Limb (tissue), 2 donors: Measurements from ENCODE around the gene USF2.
A peak's percentile ranks its signal among the peaks of the same experiment; 100 is the strongest.

Experiments used
- DNase-seq, 2 donors: peaks; one replicate each; pipeline ENCODE4 v3.0.0-alpha.2; 2016; ENCODE audit errors: extremely low spot score in 2 of 2

Gene USF2

GRCh38 chr19:35265126-35265899 is 3.4 kb upstream of the USF2 start:
- peak in 1 of 2 donors; percentile 31 for DNase-seq

DNA sequence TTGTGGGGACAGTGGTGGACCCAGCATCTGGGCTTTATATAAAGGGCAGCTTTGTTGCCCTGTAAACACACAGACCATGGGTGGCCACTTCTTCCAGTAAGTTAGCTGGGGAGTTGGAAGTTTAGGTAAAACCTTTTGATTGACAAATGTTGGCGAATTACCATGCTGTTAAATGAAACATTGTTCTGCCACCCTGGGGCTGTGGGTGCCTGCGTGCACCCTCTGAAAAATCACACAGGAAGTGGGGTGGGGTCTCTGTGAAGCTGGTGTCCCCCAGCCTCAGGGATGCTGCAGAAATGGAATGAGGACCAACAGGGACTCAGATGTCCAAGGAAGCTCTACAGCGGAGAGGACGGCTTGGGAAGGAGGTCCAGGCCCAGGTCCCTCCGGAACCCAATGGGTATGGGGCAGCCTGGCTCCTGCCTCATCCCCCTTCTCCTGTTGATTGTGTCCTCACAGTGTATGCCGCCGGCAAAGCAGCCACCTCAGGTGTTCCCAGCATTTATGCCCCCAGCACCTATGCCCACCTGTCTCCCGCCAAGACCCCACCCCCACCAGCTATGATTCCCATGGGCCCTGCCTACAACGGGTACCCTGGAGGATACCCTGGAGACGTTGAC is 2.8 kb upstream of the USF2 start:
- no peak for DNase-seq

DNA sequence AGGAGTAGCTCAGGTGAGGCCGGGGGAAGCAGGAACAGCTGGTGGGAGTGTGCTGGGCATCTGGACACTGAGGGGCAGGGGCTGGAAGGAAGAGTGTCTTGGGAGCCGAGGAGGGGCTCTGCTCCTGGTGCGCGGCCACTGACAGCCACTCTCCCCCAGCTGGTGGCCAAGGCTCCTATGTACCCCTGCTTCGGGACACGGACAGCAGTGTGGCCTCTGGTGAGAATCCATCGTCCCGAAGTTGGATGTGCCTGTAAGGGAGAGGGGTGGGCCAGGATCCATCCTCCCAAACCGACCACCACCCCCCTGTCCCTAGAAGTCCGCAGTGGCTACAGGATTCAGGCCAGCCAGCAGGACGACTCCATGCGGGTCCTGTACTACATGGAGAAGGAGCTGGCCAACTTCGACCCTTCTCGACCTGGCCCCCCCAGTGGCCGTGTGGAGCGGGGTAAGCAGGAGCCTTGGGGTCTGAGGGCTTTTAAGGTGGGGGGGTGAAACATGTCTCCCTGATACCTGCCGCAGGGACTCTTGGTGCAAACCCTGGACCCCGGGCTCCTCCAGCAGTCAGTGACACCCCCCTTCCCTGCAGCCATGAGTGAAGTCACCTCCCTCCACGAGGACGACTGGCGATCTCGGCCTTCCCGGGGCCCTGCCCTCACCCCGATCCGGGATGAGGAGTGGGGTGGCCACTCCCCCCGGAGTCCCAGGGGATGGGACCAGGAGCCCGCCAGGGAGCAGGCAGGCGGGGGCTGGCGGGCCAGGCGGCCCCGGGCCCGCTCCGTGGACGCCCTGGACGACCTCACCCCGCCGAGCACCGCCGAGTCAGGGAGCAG is 2.0 kb upstream of the USF2 start:
- DNase-seq = peak in 1 of 2 donors; percentile 61

DNA sequence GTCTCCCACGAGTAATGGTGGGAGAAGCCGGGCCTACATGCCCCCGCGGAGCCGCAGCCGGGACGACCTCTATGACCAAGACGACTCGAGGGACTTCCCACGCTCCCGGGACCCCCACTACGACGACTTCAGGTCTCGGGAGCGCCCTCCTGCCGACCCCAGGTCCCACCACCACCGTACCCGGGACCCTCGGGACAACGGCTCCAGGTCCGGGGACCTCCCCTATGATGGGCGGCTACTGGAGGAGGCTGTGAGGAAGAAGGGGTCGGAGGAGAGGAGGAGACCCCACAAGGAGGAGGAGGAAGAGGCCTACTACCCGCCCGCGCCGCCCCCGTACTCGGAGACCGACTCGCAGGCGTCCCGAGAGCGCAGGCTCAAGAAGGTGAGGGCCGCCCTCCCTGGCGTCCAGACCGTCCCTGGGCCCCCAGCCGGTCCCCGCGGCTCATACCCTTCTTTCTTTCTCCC is 1.4 kb upstream of the USF2 start:
- peak in 1 of 2 donors; percentile 74 for DNase-seq

DNA sequence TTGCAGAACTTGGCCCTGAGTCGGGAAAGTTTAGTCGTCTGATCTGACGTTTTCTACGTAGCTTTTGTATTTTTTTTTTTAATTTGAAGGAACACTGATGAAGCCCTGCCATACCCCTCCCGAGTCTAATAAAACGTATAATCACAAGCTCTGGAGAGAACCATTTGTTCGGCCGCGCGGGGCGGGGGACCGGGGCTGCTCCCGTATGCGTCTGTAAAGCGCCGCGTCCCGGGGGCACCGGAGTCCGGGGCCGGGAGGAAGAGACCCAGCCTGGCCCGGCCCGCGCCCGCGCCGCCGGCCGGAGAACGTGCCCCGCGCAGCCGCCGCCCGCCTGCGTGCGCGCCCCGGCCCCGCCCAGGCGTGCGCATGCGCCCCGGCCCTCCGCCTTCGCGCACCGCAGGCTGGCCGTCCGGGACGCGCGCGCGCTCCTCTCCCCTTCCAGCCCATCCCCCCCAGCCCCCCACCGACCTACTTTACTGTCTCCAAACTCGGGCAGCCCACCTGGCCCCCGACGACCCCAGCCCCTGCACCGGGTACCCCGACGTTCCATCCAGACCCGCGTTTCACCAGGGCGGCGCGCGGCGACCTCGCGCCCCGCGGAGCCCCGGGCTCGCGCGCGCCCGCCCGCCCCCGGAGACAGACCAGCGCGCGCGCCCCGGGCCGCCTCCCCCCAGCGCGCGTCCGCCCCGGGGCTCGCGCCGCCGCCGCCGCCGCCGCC is 785 bp upstream of the USF2 start:
- peak; percentile 72 to 88 for DNase-seq

DNA sequence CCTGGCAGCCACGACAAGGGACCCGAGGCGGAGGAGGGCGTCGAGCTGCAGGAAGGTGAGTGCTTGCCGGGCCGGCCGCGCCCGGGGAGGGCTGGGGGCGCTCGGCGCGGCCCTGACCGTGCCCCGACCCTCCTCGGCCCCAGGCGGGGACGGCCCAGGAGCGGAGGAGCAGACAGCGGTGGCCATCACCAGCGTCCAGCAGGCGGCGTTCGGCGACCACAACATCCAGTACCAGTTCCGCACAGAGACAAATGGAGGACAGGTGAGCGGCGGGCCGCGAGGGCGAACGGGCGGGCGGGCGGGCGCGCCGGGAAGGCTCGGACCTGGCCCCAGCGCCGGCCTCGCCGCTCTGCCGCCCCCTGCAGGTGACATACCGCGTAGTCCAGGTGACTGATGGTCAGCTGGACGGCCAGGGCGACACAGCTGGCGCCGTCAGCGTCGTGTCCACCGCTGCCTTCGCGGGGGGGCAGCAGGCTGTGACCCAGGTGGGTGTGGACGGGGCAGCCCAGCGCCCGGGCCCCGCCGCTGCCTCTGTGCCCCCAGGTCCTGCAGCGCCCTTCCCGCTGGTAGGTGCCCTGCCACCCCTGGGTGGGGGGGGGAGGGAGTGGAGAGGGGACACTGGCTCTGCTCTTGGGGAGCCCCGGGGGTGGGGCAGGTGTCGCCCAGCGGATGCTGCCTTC is 816 bp downstream of the USF2 start:
- peak; percentile 84 to 92 for DNase-seq

- DNase-seq = no peak
Measured at GRCh38 chr19:35270381-35270811, 1.6 kb downstream of the USF2 start.

DNA sequence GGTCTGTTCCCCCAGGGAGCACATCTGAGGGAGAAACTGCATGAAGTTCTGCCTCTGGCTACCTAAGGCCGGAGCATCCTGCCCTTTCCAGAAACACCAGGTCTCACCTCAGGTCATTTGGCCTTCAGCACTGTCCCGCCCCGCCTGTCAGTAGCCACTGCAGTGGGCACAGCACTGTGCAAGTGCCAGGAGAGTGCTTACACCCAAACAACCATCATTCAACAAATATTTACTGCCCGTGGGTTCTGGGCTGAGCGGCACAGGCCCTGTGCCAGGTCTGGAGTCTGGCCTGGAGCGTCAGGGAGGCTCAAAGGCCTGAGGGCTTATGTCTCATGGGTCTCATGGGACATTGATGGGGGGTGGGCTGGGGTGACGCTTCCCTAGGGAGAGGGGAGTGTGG is 2.8 kb downstream of the USF2 start:
- no peak for DNase-seq

- no peak for DNase-seq
Measured at GRCh38 chr19:35272122-35272719, 3.5 kb downstream of the USF2 start.

GRCh38 chr19:35272954-35273649 is 4.3 kb downstream of the USF2 start:
- no peak for DNase-seq

- no peak for DNase-seq
Measured at GRCh38 chr19:35273686-35274259, 5.0 kb downstream of the USF2 start.

- no peak for DNase-seq
Measured at GRCh38 chr19:35274323-35274722, 5.6 kb downstream of the USF2 start.

GRCh38 chr19:35276706-35277281 is 8.0 kb downstream of the USF2 start:
- DNase-seq = no peak

DNA sequence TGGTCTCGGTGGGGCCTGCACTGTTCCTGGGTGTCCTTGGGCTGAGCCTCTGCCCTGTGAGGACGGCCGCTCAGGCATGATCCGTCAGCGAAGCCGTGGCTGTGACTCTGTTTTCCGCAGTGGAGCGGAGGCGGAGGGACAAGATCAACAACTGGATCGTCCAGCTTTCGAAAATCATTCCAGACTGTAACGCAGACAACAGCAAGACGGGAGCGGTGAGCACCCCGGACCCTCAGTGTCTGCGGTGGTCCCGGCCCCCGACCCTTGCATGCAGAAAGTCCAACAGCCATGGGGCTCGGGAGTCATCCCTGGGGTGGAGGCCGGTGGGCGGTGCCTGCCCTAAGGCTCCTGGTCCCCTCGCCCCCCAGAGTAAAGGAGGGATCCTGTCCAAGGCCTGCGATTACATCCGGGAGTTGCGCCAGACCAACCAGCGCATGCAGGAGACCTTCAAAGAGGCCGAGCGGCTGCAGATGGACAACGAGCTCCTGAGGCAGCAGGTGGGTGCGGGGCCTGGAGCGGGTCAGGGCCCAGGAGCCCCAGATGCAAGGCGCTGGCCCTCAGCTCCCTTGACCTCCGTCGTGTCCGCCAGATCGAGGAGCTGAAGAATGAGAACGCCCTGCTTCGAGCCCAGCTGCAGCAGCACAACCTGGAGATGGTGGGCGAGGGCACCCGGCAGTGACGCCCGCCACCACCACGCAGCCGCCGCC is 10.0 kb downstream of the USF2 start:
- no peak for DNase-seq

GRCh38 chr19:35279374-35279773 is 10.6 kb downstream of the USF2 start:
- DNase-seq = no peak

GRCh38 chr19:35279985-35280821 is 11.4 kb downstream of the USF2 start:
- DNase-seq = no peak

DNA sequence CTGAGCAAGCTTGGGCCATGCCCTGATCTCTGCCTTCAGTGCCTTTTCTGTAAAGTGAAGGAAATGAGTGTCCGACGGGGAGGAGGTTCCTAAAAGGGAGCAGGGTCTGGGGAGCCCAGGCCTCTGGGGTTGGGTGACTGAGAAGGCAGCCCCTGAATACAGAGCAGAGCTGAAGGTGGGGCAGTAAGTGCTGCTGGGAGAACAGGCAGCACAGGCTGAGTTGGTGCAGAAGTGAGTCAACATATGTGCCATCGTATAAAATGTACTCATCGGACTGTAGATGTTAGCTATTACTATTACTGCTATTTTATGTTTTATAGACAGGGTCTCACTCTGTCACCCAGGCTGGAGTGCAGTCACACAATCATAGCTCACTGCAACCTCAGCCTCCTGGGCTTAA is 12.5 kb downstream of the USF2 start:
- no peak for DNase-seq
